ENCODE measurements around the gene ACY1. TPM values are rescaled to one million over a fixed set of nuclear protein-coding genes. Genes with fewer than 3 reads are reported as not detected.

The ACY1 gene
- total and polyA plus RNA-seq, 10 of the 15 experiments (the other 5 are each of a cell fraction or from before 2014, with no cell fraction given): 18.5 to 42.2 (median 27.8) TPM

DNA sequence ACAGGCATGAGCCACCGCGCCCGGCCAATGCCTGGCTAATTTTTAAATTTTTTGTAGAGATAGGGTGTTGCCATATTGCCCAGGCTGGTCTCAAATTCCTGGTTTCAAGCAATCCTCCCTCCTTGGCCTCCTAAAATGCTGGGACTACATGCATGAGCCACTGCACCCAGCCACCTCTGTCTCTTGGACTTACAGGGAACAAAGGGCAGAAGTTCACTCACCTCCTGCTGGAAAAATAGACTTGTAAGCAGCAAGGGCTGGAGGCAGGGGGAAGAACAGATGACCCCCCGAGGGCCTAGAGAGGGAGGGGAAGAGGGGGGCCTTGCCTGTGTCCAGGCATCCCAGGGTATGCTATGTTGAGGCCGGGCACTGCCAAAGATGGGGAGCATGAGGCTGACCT, 50.9 kb downstream of the ACY1 start:
- SMC1A ChIA-PET (ENCODE audit: uncharacterized antibody, unreplicated experiment): no interaction called here
- no peaks in the 10 kb centered on the region for H4K20me1 ChIP-seq (ENCODE audit: control insufficient read depth, insufficient read depth)
- FAIRE-seq (no peak), DNase-seq (ENCODE audit: low read depth, low spot score) (no peak), ATAC-seq (no peak)
- in situ Hi-C loops (cut with MboI) (no loop called here), intact Hi-C loops (cut with micrococcal nuclease; ENCODE audit: unreplicated experiment) (no loop called here)
- no peak for TF ChIP-seq STAT1 (conservative IDR thresholded peaks at IDR 0.05)
- no peak for TF ChIP-seq MXI1 (IDR thresholded peaks at IDR 0.05; ENCODE audit: low read depth, low read length)
- TF ChIP-seq EGR1 (IDR thresholded peaks at IDR 0.05; ENCODE audit: borderline replicate concordance in 1 of 2, low read depth in 2 of 2, low read length in 2 of 2): no peak
- no peak for TF ChIP-seq E2F8 (IDR thresholded peaks at IDR 0.05; ENCODE audit: low read depth, partially characterized antibody)
- TF ChIP-seq NR2C2 (IDR thresholded peaks at IDR 0.05; ENCODE audit: borderline replicate concordance, control insufficient read depth, insufficient read length, low read depth): no peak
- TF ChIP-seq SKIL (IDR thresholded peaks at IDR 0.05; ENCODE audit: low read depth, poor library complexity, severe bottlenecking): no peak
- TF ChIP-seq RUNX3 (IDR thresholded peaks at IDR 0.05; ENCODE audit: low read length): no peak
- TF ChIP-seq NFIC (IDR thresholded peaks at IDR 0.05; ENCODE audit: low read depth, low read length): no peak
- TF ChIP-seq EED (IDR thresholded peaks at IDR 0.05; ENCODE audit: low read depth): no peak
- TF ChIP-seq, protein P1, sequence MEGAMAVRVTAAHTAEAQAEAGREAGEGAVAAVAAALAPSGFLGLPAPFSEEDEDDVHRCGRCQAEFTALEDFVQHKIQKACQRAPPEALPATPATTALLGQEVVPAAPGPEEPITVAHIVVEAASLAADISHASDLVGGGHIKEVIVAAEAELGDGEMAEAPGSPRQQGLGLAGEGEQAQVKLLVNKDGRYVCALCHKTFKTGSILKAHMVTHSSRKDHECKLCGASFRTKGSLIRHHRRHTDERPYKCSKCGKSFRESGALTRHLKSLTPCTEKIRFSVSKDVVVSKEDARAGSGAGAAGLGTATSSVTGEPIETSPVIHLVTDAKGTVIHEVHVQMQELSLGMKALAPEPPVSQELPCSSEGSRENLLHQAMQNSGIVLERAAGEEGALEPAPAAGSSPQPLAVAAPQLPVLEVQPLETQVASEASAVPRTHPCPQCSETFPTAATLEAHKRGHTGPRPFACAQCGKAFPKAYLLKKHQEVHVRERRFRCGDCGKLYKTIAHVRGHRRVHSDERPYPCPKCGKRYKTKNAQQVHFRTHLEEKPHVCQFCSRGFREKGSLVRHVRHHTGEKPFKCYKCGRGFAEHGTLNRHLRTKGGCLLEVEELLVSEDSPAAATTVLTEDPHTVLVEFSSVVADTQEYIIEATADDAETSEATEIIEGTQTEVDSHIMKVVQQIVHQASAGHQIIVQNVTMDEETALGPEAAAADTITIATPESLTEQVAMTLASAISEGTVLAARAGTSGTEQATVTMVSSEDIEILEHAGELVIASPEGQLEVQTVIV (IDR thresholded peaks at IDR 0.05; ENCODE audit: borderline replicate concordance, partially characterized antibody): no peak
- no peak for TF ChIP-seq CEBPB (IDR thresholded peaks at IDR 0.05; ENCODE audit: borderline replicate concordance in 1 of 2, low read depth in 2 of 2, low read length in 2 of 2)
- TF ChIP-seq NBN (IDR thresholded peaks at IDR 0.05): no peak
- no peak for TF ChIP-seq HCFC1 (IDR thresholded peaks at IDR 0.05; ENCODE audit: low read length)
- no peak for TF ChIP-seq BCLAF1 (IDR thresholded peaks at IDR 0.05)
- H3K79me2 ChIP-seq (ENCODE audit: control insufficient read depth, insufficient read depth, low read length): no peaks in the 10 kb centered on the region
- peaks cover 7% of the 10 kb centered on the region; the same call in 1 of the 2 replicates for H3K4me1 ChIP-seq (ENCODE audit: control insufficient read depth, insufficient read depth, low read length)
- H3K27me3 ChIP-seq (replicated peaks in 1 of 2; ENCODE audit: control insufficient read depth in 2 of 2, insufficient read depth in 2 of 2, low read length in 1 of 2): no peaks in the 10 kb centered on the region
- WGBS (ENCODE audit: insufficient coverage, insufficient replicate concordance, low lambda C conversion rate, missing lambda C conversion rate): 80% methylated on average over 5 of the region's 5 CpGs
- BruUV-seq (replicated peaks): no TSS peak
- H3K9ac ChIP-seq (ENCODE audit: control insufficient read depth, insufficient read depth, low read length): no peak overlapping the region
- H2AFZ ChIP-seq (ENCODE audit: control insufficient read depth, low read depth, low read length): no peak overlapping the region
- no peak overlapping the region for H3K4me2 ChIP-seq (ENCODE audit: control insufficient read depth, insufficient read depth)
- no peak overlapping the region for H3K27ac ChIP-seq (ENCODE audit: control insufficient read depth, insufficient read depth)
- POLR2A ChIA-PET: no interaction called here
- H3K36me3 ChIP-seq (ENCODE audit: control insufficient read depth in 2 of 2, insufficient read depth in 2 of 2, low read length in 1 of 2): no peaks in the 10 kb centered on the region
- CTCF ChIA-PET: no interaction called here
- H3K4me3 ChIP-seq: no peak overlapping the region
- H3K9me3 ChIP-seq (replicated peaks; ENCODE audit: control insufficient read depth, insufficient read depth, low read length): no peaks in the 10 kb centered on the region; the same call in 2 of the 3 replicates
- RAD21 ChIA-PET (ENCODE audit: unreplicated experiment): no interaction called here

All from GM12878 (cell line).